Endothelial cell of umbilical vein (primary cell): ENCODE measurements around the gene RDH13.
A peak's percentile ranks its signal among the peaks of the same experiment; 100 is the strongest.

Experiments
- CTCF ChIP-seq, 2 donors: IDR thresholded peaks; 1 replicate in 1 of 2; 2 replicates in 1 of 2; pipeline ENCODE4 v1.5.1; 2011; ENCODE audit warnings: low read length in 2 of 2, mild to moderate bottlenecking in 2 of 2, moderate library complexity in 2 of 2, control low read depth in 1 of 2, inconsistent platforms in 1 of 2, low read depth in 1 of 2; ENCODE audit not compliant: insufficient read depth in 1 of 2; ENCODE audit errors: extremely low read depth in 1 of 2
- EZH2 ChIP-seq: IDR thresholded peaks from 2 replicates; pipeline ENCODE4 v1.6.1; 2012; ENCODE audit warnings: borderline replicate concordance, low read depth, mild to moderate bottlenecking, moderate library complexity, low read length, inconsistent platforms; ENCODE audit not compliant: severe bottlenecking
- FOS ChIP-seq: IDR thresholded peaks from 2 replicates; pipeline ENCODE4 v1.6.1; 2011; ENCODE audit warnings: mild to moderate bottlenecking, low read length, moderate library complexity, borderline replicate concordance; ENCODE audit not compliant: insufficient read depth
- GATA2 ChIP-seq: IDR thresholded peaks from 2 replicates; pipeline ENCODE4 v1.7.0; 2011; ENCODE audit warnings: low read depth, mild to moderate bottlenecking, moderate library complexity, mixed read lengths, low read length; ENCODE audit not compliant: insufficient read length, insufficient read depth
- POLR2A ChIP-seq: IDR thresholded peaks from 2 replicates; pipeline ENCODE4 v1.6.1; 2012; ENCODE audit warnings: low read depth, mild to moderate bottlenecking, control low read depth, low read length
- POLR2AphosphoS5 ChIP-seq: IDR thresholded peaks from 2 replicates; pipeline ENCODE4 v1.6.1; 2012; ENCODE audit warnings: low read depth, mild to moderate bottlenecking, control low read depth, low read length, moderate library complexity; ENCODE audit not compliant: insufficient read depth
- TF ChIP-seq, protein P1 (sequence below): IDR thresholded peaks from 2 replicates; pipeline ENCODE4 v1.6.1; 2011; ENCODE audit not compliant: insufficient read depth, insufficient read length

DNA sequence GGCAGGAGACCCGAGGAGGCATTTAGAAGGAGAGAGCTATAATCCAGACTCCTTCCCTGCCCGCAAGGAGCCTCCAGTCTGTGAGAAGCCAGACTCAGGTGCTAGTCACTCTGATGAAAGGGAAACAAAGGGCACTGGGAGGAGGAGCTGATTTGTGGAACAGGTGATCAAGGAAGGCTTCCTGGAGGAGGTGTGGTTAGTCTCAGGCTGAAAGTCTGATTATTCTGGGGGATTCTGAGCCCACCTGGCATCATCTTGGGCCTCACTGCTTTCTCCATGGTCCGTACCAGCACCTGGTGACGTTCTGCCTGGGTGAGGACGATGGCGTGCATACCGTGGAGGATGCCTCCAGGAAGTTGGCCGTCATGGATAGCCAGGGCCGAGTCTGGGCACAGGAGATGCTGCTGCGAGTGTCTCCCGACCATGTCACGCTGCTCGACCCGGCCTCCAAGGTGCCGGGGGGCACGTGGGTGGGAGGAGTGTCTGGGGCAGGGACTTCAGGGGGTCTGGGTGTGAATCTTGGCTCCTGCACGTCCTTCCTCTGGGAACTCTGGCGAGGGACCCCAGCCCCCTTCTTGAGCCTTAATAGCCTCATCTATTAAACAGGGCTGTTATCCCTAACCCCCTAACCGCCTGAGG lies 16.6 kb upstream of the RDH13 start:
- TF ChIP-seq, protein P1, sequence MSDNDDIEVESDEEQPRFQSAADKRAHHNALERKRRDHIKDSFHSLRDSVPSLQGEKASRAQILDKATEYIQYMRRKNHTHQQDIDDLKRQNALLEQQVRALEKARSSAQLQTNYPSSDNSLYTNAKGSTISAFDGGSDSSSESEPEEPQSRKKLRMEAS: no peak
- TF ChIP-seq POLR2A: no peak
- TF ChIP-seq CTCF (IDR thresholded peaks at IDR 0.05; ENCODE audit: extremely low read depth in 1 of 2, insufficient read depth in 1 of 2, low read depth in 1 of 2, low read length in 2 of 2): no peak
- no peak for TF ChIP-seq FOS
- TF ChIP-seq POLR2AphosphoS5: no peak
- TF ChIP-seq EZH2: peak; percentile 7
- TF ChIP-seq GATA2: no peak
